HCT116 (cell line): Measurements from ENCODE around the gene CLEC5A.

ENCODE experiments used
- EZH2 ChIP-seq: fragments of 200-600 bp; sonication (generic); IDR thresholded peaks from 2 replicates; pipeline ENCODE4 v1.6.1; 2017; ENCODE audit warnings: antibody characterized with exemption, mixed run types
- FOSL1 ChIP-seq: IDR thresholded peaks from 2 replicates; pipeline ENCODE4 v1.6.1; 2012; ENCODE audit warnings: low read depth
- JUND ChIP-seq: IDR thresholded peaks from 2 replicates; pipeline ENCODE4 v1.6.1; 2012
- POLR2A ChIP-seq: IDR thresholded peaks from 2 replicates; pipeline ENCODE4 v1.7.0; 2011; ENCODE audit warnings: borderline replicate concordance; ENCODE audit not compliant: insufficient read depth, insufficient read length; ENCODE audit errors: extremely low read depth
- POLR2AphosphoS5 ChIP-seq: IDR thresholded peaks from 2 replicates; pipeline ENCODE4 v1.6.1; 2011; ENCODE audit warnings: mild to moderate bottlenecking, low read depth, low read length, moderate library complexity
- TCF7L2 ChIP-seq: IDR thresholded peaks from 2 replicates; pipeline ENCODE4 v1.7.0; 2011; ENCODE audit warnings: borderline replicate concordance, inconsistent platforms; ENCODE audit not compliant: insufficient read depth, insufficient read length; ENCODE audit errors: extremely low read depth
- ZNF274 ChIP-seq: fragments of 200-500 bp; sonication (Bioruptor generic); IDR thresholded peaks from 2 replicates; pipeline ENCODE4 v1.6.1; 2014; ENCODE audit warnings: mild to moderate bottlenecking, low read depth, low read length, inconsistent platforms
- TF ChIP-seq, protein P1 (sequence below): IDR thresholded peaks from 2 replicates; pipeline ENCODE4 v1.6.1; 2012
- TF ChIP-seq, protein P2 (sequence below), 3 experiments: fragments of 200-600 bp in 1 of 3; sonication (generic) in 1 of 3; IDR thresholded peaks in 2 of 3; conservative IDR thresholded peaks in 1 of 3; 2 replicates each; pipeline ENCODE4 v1.5.1; 2012 to 2017; ENCODE audit warnings: low read depth in 2 of 3, low read length in 2 of 3, antibody characterized with exemption in 1 of 3, borderline replicate concordance in 1 of 3, control low read depth in 1 of 3, mild to moderate bottlenecking in 1 of 3, mixed read lengths in 1 of 3, mixed run types in 1 of 3, moderate library complexity in 1 of 3; ENCODE audit not compliant: insufficient read depth in 1 of 3

DNA sequence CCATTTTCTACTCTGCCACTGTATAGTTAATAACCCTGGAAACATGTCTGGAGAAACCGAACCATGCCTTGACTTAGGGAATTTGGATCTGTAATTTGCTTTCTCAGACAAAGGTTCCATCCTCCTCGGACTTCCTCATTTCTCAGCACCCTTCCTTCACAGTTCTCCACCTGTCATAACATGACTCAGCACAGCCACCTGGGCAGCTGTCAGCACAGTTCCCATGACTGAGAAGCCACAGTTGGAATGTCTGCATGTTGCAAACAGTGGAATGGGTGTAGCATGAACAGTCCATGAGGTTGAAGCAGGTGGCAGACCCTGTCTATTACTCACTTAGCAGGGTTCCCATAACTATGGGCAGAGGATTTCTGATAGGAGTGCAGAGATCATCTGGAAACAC lies 31.2 kb downstream of the CLEC5A start:
- no peak for TF ChIP-seq POLR2A
- no peak for TF ChIP-seq POLR2AphosphoS5
- no peak for TF ChIP-seq TCF7L2
- no peak for TF ChIP-seq JUND
- TF ChIP-seq, protein P1, sequence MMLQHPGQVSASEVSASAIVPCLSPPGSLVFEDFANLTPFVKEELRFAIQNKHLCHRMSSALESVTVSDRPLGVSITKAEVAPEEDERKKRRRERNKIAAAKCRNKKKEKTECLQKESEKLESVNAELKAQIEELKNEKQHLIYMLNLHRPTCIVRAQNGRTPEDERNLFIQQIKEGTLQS = no peak
- no peak for TF ChIP-seq EZH2
- TF ChIP-seq, protein P2, sequence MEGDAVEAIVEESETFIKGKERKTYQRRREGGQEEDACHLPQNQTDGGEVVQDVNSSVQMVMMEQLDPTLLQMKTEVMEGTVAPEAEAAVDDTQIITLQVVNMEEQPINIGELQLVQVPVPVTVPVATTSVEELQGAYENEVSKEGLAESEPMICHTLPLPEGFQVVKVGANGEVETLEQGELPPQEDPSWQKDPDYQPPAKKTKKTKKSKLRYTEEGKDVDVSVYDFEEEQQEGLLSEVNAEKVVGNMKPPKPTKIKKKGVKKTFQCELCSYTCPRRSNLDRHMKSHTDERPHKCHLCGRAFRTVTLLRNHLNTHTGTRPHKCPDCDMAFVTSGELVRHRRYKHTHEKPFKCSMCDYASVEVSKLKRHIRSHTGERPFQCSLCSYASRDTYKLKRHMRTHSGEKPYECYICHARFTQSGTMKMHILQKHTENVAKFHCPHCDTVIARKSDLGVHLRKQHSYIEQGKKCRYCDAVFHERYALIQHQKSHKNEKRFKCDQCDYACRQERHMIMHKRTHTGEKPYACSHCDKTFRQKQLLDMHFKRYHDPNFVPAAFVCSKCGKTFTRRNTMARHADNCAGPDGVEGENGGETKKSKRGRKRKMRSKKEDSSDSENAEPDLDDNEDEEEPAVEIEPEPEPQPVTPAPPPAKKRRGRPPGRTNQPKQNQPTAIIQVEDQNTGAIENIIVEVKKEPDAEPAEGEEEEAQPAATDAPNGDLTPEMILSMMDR (IDR thresholded peaks at IDR 0.05 in 2 of 3, conservative IDR thresholded peaks at IDR 0.05 in 1 of 3; ENCODE audit: borderline replicate concordance in 1 of 3, insufficient read depth in 1 of 3, low read depth in 2 of 3, low read length in 2 of 3) = no peak
- TF ChIP-seq ZNF274 = no peak
- TF ChIP-seq FOSL1 = no peak
